CD4-positive, alpha-beta T cell treated with Interleukin-4 for 4 hours (primary cell): ENCODE results near the gene ZNF14.
"Not testable (repeated sequence)": the region's sequence is repeated elsewhere in the genome, so short reads cannot be mapped to it uniquely, and the experiment has no call there.

Experiments
- DNase-seq: peaks from one replicate; pipeline ENCODE4 v3.0.0-alpha.2; 2020

ZNF14 gene

GRCh38 chr19:19732579-19733501 is at the start of gene ZNF14:
ZNF14 (minus strand) TSS chr19:19733112; CDS start chr19:19732958, 154 bp downstream.
- DNase-seq, result peak; percentile 93

DNA sequence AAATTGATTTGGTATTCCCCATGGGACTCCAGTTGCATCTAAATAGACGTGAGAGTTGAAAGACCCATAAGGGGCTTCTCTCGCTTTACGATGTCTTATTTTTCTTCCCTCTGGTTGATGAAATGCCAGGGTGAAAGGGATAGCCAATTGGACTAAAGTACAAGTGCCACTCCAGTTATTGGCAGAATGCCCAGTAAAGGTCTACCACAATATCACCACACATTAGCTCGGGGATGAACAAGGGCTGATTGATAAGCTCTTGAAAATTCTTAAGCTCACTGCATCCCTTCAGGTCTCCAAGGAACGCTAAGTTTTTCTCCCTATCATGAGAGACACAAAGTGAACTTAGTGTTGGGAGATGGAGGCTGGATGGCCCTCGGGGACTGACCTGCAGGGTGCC is 48.9 kb upstream of the ZNF14 start:
- not testable (repeated sequence) for DNase-seq

DNA sequence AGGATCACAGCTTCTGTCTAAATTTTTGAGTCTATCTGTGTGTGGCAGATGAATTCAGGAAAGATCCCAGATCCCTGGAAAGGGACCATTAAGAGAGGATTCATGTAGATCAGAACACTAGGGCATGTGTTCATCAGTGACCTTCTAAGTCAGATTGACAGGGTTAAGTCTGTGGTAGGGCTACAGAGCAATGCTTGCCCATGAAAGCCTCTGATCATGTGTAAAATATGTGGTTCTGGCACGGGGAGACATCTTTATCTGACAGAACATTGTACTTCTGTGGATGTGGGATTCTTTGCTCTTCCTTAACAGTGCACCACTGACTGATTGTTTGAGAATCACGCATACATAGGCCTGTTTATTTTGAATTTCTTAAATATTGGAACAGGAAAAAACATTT is 45.8 kb upstream of the ZNF14 start:
- DNase-seq, result no peak

DNA sequence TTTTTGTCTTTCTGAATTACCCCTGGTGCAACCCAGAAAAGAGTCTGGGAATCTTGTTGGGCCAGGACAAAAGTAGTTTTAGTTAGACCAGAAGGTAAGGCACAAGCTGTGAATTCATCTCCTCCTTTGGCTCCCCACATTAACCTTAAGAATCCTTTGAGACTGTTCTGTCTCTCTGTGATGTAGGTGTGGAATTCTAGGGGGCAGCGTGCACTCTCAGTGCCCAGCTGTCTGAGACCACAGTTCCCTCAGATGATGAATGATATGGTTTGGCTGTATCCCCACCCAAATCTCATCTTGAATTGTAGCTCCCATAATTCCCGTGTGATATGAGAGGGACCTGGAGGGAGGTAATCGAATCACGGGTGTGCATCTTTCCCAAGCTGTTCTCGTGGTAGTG is 44.8 kb upstream of the ZNF14 start:
- no peak for DNase-seq

DNA sequence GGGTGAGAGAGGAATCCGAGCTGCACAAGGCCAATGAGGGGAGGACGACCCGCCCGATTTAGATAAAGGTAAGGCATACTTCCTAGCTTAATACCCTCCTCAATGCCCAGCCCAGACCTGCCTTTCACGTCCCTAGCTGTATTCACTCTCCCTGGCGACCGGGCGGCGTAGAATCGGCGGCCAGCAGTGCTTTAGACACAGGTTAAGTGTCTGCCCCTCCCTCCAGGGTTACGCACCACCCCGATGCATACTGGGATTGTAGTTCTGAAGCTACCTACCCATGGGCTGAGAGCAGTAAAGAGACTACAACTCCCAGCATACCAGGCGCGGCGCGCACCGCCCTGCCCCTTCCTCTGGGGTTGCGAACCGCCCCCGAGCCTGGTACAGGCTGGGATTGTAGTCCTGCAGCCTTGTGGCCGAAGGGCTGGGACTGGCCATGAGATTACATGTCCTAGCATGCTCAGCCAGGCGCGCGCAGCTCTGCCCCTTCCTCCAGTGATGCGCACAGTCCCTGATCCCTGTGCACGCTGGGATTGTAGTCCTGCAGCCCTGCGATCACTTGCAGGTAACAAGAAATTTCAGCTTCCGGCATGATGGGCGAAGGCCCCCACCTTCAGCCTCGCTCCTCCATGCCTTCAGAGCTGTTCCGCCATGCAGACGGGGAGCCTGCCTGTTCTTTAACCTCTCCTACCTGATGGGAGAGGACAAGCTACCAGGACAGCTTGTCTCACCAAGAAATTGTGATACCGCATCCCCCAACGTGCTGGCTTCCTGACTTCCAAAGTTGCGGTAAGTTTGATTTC is 43.5 kb upstream of the ZNF14 start:
- DNase-seq, result peak; percentile 93

- DNase-seq, result no peak
These were observed 42.9 kb upstream of the ZNF14 start for GRCh38 chr19:19775891-19776205.

DNA sequence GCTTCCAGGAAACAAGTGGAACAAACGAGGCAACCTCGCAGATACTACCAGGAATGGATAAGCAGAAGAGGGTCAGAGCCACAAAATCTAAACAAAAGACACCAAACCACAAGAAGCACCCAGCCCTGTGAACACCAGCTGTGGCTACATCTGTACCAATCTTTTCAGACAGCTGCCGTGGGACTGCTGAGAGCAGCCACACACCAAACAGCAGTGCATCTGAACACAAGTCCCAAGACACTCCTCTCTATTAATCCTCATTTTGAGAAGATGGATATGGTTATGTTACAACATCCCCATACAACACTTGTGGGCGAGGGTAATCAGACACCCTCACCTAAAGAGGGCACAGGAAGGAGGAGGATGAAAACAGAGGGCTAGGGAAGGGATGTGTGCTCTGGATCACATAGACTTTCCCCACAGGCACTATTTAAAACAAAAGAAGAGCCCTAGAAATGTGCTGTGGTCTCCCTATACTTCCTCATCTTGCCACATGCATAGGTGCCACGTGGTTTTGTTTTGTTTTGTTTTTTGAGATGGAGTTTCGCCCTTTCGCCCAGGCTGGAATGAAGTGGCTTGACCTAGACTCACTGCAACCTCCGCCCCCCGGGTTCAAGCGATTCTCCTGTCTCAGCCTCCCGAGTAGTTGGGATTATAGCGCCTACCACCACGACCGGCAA is 41.6 kb upstream of the ZNF14 start:
- no peak for DNase-seq

DNA sequence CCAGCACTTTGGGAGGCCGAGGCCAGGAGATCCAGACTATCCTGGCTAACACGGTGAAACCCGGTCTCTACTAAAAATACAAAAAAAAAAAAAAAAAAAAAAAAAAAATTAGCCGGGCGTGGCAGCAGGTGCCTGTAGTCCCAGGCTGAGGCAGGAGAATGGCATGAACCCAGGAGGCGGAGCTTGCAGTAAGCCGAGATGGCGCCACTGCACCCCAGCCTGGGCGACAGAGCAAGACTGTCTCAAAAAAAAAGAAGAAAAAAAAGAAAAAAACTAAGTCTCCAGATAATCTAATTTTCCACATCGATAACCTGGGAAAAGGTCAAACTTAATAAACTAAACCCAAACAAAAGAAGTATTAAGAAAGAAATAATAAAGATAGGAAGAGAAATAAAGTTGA is 39.1 kb upstream of the ZNF14 start:
- DNase-seq, result not testable (repeated sequence)

DNA sequence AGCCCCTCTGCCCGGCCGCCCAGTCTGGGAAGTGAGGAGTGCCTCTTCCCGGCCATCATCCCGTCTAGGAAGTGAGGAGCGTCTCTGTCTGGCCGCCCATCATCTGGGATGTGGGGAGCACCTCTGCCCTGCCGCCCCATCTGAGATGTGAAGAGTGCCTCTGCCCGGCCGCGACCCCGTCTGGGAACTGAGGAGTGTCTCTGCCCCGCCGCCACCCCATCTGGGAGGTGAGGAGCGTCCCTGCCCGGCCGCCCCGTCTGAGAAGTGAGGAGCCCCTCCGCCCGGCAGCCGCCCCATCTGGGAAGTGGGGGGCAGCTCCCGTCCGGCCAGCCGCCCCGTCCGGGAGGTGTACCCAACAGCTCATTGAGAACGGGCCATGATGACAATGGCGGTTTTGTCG is 37.1 kb upstream of the ZNF14 start:
- DNase-seq, result not testable (repeated sequence)

- DNase-seq, result no peak
These were observed 25.3 kb upstream of the ZNF14 start for GRCh38 chr19:19758164-19758563.

- no peak for DNase-seq
These were observed 20.0 kb upstream of the ZNF14 start for GRCh38 chr19:19752760-19753403.

DNA sequence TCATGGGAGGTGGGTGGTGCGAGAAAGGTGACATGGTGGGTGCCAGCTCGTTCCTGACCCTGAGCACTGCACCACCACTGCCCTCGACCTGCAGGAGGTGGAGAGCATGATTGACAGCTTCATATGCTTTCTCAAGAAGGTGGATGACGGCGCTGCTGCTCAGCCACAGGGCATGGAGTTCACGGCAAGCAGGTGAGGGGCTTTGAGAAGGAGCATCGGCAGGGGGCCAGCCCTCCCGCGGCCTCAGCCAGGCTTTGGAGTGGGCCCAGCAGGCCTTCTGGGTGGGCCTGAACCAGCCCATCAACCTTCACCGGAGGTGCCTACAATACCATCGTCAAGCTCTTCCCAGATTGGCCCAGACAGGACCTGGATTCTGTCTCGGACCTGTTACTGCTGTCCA is 18.9 kb upstream of the ZNF14 start:
- DNase-seq, result no peak

DNA sequence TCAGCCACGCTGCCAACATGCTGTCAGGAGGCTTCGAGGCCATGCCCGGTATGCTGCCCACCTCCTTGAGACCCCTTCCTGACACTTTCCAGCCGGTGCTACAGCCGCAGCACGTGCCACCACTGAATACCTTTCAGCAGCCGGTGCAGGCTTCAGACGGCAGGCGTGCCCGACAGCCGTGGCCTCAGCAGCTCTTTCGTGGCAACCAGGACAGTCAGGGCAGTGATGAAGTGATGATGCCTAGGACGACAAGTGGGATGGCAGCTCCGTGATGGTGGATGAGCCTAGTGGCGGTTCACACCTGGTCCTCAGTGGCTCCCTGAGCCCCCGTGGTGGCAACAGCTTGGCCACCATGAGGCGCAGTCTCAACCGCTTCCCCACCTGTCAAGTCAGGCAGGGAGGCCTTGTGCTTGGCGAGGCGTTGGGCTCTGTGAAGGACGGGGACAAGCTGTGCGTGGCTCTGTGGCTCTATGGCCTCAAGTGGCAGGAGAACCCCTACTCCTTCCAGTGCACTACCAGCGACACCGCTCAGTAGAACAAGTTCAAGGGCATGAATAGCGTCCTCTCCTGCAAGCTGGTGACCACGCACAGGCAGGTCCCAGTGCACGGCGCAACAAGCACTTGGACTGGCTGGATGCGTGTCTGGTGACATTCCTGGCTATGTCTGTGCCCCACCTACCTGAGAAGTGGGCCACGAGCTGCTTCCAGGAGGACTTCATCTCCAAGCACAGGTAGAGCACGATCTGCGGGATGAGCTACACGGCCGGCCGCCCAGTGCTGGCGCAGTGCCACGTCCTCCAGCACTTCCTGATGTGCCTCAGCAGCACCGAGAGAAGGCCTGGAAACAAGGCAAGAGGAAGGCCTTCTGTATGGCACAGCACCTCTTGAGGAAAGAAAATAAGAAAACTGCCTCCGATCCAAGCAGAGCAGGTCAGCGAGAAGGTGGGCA is 18.2 kb upstream of the ZNF14 start:
- DNase-seq, result no peak

DNA sequence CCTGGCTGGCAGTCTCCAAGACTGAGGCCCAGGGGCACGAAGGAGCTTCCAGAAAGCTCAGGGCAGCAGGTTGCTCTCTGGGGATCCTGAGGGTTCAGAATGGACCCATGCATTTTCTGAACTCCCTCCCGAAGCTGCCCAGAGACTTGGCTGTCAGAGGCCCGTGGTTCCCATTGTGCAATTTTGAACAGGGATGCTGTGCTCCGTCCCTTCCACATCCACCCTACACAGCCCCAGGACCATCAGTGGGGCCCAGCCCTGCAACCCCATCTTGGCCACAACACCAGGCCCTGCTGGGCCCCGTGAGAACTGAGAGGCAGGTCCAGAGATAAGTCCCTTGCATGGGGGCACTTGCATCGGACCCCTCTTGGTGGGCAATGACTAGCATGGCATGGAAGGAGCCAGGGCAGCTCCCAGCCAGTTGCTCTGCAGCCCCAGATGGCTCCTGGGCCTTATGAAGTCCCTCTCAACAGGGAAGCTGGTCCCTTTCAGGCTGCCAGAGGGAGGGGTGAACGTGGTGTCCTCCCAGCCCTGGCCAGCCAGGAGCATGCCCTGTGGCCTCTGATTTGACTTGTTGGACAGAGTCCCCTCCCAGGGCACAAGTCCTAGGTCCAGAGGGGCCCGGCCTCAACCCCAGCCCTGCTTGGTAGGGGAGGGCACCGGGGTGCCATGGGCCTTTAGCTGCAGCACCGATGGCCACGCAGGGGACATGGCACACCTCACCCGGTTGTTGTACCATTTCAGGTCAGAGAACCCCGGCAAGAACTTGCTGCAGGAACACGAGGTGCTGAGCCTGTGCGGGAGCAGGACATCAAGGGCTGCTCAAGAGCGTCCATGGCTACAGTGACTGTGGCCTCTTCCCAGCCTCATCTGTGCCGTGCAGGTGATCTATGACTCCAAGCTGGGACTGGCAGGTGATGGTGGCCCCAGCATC is 17.3 kb upstream of the ZNF14 start:
- DNase-seq, result no peak

DNA sequence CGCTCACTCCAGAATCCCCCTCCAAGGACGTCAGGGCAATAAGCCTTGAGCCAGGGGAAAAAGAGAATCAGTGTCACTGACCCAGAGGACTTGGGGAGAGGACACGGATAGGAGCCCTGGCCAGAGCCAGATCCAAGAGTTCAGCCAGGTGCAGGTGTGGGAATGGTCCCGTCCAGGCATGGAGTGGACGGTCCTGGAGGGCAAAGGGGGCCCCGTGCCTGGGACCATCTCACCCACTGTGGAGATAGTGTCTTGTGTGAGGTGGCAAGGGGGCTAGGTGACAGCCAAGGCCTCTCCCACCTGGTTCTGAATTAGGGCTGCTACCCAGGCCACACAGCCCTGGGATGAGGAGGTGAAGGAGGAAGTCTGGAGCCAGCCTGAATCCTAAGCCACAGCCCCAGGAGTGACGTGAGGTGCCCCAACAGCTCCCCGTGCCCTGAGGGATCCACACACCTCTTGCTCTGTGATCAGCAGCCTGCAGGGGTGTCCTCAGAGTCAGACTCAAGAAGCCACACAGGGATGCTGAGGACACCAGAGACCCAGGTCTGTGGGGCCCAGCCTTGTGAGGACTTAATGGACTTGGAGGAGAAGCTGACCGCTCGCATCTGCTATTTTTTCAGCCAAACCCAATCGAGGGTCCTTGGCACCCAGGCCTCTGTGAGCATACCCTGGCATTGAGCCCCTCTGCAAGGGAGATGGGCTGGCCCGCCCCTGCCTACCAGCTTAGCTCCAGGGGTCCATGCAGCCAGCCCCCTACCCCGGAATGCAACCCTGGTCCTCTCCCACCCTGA is 16.4 kb upstream of the ZNF14 start:
- DNase-seq, result no peak

DNA sequence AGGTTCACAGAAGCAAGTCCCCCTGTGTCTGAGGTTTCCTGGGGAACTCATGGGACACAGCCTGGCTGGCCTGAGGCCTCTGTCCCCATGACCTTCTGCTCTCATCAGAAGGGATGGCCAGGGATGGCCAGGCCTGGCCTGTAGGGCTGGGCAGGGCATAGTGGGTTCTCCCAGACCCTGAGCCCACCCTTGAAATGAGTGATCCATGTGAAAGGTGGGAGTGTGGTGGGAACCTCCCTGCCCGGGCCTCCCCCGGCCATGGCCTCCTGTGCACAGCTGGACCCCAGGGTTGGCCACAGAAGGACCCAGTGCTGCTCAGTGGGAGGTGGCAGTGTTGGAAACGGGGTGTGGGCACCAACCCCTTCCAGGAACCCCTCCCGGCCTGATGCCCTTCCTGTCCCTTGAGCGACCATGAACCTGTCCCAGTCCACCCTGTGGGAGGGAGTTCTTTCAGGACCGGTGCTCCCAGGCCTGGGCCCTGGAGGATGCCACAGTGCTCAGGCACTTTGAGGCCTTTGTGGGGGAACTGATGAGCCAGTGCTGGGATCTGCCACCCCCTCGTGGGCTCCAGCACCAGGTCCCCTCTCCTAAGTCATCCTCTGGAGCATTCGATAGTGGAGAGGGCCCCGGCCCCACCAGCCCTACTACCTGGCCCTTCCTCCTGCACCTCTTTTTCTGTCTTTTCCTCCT is 15.5 kb upstream of the ZNF14 start:
- DNase-seq, result no peak

GRCh38 chr19:19747357-19748220 is 14.7 kb upstream of the ZNF14 start:
- DNase-seq, result no peak
